NCI-H526 treated with DMSO at 0.1 percent for 48 hours (cell line): ENCODE data around the gene CRHR2.

ENCODE experiments used
- DNase-seq: peaks from one replicate; lab custom pipeline; 2025; lab: John Stamatoyannopoulos, UW

The CRHR2 gene

DNA sequence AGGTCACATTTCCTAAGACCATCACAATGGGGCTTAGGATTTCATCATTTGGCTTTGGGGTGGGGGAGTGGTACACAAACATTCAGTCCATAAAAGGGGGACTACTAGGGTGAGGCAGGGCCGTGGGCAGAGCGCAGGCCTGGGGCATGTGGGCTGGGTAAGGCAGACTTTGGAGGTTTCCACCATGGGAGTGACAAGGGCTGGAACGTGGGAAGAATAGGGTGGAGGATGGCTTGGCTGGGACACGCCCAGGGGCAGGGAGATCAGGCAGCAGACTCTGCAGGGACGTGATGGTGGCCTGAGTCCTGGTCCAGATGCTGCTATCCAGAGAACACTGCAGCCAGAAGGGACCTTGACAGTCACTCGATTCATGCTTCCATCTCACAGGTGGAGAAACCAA, 24.7 kb upstream of the CRHR2 start:
- DNase-seq: no peak

DNA sequence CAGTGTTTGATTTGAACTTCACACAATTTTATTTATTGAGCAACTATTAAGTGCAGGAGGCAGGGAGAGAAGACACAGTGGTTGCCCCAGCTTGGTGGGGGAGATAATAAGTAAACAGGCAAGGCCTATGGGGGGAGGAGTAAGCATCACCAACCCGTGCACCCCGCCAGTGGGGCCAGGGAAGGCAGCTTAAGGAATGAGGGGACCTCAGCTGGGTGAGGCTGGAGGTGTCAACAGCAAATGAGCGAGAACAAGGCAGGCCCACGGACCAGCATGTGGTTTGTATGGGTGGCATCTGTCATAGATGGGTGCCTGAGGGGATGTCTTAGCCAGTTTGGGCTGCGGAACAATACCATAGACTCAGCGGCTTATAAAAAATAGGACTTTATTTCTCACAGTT, 24.1 kb upstream of the CRHR2 start:
- no peak for DNase-seq

DNA sequence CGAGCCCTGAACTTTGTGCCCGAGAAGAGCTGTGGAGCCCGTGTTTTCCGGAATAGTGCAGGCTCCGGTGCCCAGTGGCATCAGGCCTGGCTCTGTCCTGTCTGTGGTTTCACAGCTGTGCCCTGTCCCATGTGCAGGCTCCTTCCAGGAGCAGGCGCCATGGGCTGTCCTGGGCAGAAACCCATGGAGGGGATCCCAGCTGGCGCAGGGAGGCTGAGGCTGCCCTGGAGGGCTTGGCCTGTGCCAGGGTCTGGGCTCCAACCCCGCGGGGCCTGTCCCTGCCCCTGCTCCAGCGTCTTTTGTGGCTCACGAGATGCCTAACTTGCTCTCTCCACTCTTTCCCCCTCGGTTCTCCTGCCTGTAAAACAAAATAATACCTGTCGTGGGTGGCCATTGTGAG, 23.3 kb upstream of the CRHR2 start:
- no peak for DNase-seq

DNA sequence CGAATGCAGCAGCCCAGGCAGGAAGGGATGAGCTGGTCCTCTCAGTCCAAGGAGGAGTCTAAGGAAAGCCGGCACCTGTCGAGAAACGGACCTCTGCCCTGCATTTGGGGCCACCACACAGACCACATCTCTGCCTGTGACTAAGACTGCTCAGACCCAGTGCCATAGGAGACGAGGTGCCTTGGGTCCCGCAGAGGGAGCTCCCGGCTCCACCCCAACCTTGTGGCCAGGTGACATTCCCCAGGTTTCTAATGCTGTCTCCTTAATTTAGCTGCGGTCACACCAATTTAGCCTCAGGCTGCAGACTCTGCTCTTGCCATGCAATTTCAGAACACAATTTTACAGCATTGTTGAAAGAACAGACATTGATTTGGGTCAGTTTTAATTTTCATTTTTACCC, 22.8 kb upstream of the CRHR2 start:
- DNase-seq: no peak

DNA sequence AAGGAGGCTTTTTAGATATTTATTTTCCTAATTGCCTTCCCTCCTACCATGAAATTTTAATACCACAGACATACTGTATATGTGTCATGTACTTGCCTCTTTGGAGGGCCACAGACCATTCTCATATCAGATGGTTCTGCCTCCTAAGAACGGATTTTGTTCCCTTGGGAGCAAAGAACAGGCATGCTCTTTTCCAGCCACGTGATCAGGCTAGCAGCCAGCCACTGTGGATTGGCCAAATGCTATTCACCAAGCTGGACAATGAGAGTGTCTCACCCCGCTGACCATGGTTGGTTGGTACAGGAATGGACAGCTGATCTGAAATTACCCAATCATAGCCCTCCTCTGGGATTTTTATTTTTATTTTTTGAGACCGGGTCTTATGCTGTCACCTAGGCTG, 21.5 kb upstream of the CRHR2 start:
- no peak for DNase-seq

DNA sequence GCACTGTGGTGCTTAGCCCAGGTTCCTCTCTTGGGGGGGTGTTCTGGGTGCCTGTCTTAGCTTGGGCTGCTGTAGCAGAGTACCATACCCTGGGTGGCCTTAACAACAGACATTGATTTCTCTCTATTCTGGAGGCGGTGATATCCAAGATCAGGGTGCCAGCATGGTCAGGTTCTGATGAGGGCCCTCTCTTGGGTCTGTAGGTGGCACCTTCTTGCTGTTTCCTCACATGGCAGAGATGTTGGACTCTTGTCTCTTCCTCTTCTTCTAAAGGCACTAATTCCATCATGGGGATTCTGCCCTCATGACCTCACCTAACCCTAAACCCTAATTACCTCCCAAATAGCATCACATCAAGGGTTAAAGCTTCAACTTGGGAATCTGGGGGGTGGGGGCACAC, 19.9 kb upstream of the CRHR2 start:
- peak; percentile 14 for DNase-seq

DNA sequence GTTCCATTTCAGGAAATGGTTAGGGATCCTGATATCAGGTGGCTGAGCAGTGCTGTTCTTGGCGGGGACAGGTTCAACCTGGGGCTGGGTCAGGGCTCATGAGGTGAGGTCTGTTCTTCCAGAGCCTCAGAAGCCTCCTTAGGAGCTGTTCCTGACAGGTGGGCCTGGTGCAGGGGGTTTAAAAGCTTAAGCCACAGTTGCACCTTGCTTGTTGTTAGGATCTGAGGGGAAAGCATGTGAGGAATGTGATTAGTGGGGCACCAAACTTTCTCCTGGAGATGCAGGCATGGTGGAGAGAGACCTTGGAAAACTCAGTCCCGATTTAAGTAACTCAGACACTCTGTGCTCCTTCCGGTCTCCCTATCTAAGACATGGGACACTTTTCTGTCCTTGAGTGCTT, 18.7 kb upstream of the CRHR2 start:
- no peak for DNase-seq

DNA sequence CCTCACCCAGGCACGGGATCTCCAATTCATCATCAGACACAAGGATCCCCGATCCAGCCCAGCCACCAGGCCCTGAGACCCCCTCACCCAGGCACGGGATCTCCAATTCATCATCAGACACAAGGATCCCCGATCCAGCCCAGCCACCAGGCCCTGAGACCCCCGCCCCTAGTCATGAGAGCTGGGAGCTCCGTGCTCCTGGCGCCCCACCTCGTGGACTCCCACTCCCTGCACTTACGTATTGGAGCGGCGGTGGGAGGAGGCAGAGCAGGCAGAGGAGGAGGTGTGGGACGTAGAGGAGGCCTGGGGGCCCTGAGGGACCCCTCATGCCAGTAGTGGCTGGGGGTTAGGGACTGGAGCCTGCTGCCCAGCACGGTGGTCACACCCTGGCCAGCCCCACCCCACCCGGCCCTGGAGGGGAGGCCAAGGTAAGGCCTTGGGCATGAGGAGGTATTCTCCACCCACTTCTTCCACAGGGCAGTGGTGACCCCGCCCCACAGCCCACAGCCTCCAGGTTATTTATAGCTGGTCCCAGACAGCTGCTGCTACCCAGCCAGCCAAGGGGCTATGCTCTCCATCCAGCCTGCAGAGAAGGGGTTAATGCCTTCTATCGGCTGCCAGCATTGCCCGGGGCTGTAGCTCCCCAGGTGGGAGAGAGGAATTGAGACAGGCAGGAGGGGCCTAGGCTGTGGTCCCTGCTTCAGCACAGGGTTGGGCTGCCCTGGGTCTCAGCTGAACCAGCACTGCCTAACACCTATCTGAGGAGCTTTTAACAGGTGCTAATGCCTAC, 17.6 kb upstream of the CRHR2 start:
- no peak for DNase-seq

DNA sequence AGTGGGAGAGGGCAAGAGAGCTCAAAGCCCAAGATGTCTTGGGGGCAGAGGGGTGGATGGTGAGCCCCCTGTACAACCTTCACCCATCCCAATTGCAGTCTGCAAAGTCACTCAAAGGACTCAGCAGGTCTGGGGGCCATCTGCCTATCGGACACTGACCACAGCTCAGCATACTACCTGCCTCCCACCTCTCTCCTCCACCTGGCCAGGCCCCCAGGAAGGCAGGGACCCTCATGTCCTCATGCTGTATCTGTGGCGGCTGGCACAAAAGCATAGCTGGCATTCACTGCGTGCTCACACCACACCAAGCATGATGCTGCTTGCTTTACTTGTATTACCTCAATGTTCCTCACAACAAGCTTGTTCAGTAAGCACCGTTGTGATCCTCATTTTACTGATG, 16.2 kb upstream of the CRHR2 start:
- no peak for DNase-seq

DNA sequence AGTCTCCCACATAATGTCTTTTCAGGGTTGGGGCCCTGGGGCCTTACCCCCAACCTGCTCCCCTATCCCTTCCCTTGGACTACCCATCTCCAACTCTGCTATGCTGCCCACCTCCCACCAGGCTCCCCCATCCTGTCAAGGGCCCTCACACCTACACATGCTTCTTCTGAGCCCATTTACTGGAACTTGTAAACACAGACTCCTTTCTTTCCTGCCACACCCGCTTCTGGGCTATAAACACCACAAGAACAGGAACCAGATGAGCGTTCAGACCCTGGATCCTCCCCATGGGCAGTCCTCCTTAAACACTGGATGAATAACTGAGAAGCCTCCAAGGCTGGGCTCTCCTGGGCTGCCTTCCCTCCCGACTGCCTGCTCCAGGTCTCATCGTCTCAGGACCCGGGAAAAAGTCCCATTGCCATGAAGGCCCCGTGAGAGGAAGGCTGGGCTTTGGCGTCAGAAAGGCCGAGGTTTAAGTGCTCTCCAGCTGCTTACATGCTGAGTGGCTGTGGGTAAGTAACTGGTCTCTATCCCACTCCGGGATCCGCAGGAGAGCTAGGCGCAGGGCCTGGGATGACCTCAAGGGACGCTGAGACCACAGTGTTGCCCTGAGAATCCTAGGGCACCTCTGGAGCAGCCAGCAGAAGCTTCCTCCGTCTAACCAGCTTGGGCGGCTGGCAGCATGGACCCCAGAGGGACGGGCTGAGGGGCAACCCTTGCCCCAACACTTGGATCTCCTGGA, 15.6 kb upstream of the CRHR2 start:
- DNase-seq: no peak

DNA sequence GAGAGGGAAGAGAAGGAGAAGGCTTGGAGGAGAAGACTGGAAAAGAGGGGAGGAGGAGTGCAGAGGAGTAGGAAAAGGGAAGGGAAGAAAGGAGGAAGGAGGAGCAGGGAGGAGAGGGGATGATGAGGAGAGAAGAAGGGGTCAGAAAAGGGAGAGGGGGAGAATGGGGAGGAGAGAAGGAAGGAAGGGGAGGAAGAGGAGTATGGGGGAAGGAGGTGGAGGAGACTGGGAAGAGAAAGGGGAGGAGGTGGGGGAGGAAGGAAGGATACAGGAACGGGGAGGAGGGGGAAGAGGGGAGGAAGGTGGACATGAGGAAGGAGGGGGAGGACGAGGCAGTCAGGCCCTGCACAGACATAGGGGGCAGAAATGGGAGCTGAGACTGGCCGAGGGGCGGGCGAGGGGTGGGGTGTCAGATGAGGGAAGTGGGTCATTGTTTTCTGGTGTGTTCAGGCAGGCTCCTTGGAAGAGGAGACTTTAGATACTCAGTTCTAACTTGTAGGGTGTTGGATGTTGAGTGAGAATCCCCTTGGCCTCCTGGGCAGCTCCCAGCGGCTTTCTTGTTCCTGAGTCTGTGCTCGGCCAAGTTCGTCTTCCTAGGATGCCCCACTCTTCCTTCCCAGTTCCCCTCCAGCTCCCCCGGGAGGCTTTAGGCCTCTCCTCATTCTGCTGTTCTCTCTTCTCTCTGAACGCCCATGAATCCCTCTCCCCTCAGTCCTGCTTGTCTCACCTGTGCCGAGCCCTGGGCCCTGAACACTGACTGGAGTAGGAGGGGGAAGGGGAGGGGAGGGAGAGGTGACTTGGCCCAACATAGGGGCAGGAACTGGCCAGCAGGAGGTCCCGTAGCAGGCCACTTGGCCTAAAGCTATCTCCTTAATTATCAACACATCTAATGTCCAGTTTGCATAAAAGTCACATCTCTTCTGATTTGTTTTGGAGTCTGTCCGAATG, 12.8 kb upstream of the CRHR2 start:
- no peak for DNase-seq

DNA sequence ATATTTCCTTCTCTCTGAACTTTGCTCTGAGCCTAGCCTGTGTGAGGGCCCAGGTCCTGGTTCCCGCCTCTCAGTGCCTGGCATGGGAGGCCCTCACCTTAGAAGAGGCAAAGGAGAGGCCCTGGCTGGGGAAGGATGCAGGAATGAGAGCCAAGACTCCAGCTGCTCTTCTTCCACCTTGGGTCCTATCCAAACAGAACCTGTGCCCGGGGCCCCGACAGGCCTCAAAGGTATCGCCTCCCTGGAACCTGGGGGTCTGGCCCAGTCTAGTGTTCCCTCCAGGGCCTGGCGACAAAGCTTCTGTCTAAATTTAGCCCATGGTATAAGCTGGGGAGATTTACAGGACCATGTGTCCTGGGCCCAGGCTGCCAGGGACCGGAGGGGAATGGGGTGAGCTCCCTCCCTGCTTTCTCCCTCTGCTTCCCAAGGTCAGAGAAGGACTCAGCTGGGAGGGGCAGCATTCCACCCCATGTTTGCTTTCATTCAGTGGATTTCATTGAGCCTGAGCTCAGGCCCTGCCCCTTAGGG, 12.0 kb upstream of the CRHR2 start:
- DNase-seq: no peak

DNA sequence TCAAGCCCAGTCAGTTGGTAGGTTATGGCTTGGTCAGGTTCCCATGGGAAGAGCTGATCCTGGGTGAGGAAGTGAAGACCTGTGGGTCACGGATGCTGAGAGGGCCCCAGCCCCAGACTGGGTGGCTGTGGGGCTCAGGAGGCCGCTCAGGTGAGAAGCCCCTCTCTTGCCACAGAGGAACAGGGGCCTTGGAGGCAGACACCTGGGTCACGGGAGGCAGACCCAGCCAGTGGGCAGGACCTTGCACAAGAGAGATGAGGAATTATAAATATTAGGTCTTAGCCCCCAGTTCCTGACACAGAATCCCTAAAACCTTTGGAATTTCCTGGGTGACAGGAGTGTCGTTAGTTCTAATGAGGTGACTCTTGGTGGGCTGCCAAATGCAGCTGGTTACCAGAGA, 10.6 kb upstream of the CRHR2 start:
- DNase-seq: no peak

DNA sequence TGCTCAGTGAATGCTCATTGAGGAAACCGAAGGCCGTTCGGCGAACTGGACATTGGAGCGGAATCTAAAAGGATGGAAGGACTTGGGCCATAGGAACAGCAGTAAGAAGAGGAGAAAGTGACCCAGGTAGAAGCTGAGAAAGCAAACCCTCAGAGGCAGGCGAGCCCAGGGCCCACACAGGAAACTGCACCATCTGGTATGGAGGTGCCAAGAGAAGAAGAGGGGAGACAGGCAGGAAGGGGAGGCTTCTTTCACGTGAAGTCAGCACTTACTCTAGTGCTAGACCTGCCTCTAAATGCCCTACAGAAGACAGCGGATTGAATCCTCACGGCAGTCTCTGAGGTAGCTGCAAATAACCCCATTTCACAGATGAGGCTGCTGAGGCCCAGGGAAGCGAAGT, 10.2 kb upstream of the CRHR2 start:
- no peak for DNase-seq

DNA sequence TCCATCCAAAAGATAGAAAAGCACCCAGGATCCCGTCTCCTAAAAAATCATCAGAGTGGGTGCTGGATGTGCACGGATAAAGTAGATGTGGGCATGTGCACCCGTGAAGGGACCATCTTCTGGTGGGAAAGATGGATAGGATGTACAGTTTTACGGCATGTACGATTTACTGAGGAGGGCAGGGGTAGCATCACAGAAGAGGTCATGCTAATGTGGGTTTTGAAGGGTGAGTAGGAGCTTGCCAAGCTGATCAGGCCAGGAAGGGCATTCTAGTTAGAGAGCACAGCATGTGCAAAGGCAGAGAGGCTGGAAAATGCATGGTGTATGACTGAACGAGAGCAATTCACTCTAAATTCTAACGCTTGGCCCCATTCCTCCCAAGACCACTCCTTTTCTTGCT, 7.8 kb upstream of the CRHR2 start:
- no peak for DNase-seq

DNA sequence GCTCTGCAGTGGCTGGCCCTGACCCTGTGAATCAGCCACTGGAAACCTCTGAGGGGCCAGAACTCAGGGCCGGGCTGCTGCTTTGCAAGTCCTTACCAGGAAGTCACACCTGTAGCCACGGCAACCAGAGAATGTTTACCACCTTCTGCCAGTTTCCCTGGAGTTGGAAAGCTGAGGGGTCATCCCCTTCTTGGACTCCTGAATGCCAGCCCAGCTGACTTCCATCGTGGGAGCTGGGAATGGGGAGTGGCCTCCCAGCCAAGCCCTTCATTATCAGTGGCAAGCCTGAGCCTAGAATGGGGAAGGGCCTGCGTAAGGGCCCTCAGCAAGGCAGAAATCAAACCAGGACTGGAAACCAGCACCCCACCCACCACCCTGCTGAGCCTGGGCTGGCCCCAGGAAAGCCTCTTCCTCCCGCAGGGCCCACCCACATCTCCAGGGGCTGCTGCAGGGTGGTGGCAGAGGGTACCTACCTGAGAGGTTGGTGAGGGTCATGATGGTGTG, 6.5 kb upstream of the CRHR2 start:
- DNase-seq: no peak

DNA sequence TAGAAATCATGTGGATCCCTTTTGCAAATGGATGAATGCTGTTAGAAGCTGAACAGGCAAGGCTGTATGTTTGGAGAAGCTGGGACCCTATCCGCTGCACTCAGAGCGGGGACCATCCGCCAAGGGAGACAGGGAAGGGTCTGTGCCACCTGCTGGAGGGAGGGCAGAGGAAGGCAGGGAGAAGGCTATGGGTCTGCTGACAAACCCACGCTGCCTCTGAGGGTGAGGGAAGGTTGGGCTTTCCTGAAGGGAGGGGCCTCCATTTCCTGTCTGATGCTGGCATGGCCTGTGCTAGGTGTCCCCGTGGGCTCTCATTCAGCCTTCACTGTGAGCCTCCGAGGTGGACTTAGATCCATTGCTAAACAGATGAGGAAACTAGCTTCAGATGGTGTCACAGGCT, 5.3 kb upstream of the CRHR2 start:
- DNase-seq: no peak

DNA sequence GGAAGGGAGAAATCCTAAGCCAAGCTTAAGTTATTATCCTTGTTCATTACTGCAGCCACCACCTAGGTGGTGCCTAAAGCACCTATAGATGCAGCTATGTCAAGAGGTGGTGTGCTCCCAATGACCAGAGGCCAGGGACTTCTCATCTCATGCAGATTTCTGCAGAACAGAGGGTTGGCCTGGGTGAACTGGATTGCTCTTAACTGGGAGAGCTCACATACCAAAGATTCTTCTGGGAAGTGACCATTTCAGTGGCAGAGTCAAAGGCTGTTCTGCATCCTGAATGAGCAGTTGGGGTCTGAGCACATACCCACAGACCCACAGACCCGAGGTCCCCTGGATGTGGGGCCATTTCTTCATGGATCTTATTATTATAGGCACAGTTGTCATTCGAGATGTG, 2.1 kb upstream of the CRHR2 start:
- DNase-seq: no peak

DNA sequence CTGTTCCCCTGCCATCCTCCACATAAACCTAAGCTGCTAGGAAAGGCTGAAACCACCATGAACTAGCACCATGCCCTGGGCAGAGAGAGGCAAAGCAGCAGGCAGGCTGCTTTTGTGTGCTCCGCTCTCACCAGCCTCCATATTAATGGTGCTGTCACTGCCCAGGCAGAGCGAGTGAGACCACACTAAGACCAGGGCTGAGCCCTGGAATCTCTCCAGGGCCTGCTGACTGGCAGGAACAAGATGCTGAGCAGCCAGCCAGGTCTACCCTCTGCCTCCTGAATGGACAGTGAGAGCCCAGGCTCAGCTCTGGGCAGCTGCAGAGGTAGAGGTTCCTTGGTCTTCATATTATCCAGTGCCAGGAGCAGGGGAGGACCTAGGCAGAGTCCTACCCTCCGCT, 1.6 kb upstream of the CRHR2 start:
- no peak for DNase-seq

DNA sequence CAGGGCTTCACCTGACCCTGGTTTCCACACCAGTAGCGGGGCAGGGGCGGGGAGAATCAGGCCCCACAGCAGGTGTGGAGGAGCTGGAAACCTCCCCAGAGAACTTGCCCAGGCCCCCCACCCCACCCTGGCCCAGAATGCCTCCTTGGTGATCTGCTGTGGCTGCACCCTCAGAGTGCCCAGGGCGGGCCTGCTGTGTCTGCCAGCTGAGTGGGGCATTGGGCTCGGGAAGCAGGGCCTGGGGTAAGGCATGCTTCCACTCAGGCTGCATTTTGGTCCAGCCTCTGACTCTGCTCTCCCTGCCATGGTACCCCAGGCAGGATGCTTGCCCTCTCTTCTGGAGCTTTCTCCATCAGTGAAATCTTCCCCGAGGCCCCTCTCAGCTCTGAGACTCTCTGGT, 1.1 kb upstream of the CRHR2 start:
- no peak for DNase-seq

DNA sequence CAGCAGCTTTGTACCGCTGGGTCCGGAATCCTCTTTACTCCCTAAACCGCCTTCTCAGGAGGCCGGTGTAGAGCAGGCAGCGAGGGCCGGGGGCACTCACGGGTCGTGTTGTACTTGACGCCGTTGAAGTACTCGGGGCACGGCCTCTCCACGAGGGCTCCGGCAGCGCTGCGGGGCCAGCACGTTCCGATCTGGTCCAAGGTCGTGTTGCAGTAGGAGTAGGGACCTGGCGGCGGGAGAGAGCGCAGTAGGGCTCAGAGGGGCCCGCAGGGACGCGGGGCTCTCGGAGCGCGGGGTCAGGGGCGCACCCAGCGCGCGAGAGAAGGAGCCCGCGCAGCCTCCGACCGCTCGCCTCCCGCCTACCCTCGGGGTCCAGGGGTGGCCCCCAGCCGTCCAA, 443 bp downstream of the CRHR2 start:
- no peak for DNase-seq

DNA sequence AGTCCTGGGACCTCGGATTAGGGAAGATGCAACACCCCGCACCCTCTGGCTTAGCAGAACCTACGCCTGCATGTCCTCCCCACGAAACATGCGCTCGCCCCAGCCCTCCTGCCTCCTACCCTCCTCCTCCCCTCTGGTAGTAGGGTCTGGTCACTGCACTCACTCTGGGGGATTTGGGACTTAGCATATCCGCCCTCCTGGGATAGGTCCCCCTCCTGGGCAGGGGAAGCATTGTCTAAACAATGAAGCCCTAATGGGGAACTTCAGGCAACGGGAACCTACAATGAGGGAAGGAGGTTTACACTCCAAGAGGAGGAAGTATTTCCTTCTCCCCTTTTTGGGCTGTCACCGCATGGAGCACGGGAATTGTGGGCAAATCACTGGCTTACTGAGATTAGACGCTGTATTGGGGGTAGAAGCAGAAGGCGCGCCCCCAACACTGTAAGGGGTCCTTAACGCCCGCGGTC, 892 bp downstream of the CRHR2 start:
- no peak for DNase-seq
